ENCODE measurements around the gene DNAJB9.

GRCh38 chr7:108559253-108559652 is 10.4 kb upstream of the DNAJB9 start:
- no peak for TF ChIP-seq YBX1 (IDR thresholded peaks at IDR 0.05)
- TF ChIP-seq RELA (IDR thresholded peaks at IDR 0.05; ENCODE audit: borderline replicate concordance, partially characterized antibody) = no peak
- TF ChIP-seq RAD21 (IDR thresholded peaks at IDR 0.05; ENCODE audit: insufficient read depth, low read depth, low read length) = no peak
- TF ChIP-seq POLR2A (IDR thresholded peaks at IDR 0.05; ENCODE audit: low read depth, low read length) = no peak
